HG02840 (cell line): Measurements from ENCODE around the gene TUBB4A.

Experiments used
- ATAC-seq: cut with Tn5 transposase; IDR thresholded peaks from one replicate; pipeline ENCODE4 v1.9.1; 2021; ENCODE audit warnings: mild to moderate bottlenecking, moderate library complexity, moderate number of reproducible peaks; ENCODE audit not compliant: unreplicated experiment, low FRiP score

The TUBB4A gene

GRCh38 chr19:6472713-6473112 lies 29.4 kb downstream of the TUBB4A start:
- ATAC-seq, result no peak

DNA sequence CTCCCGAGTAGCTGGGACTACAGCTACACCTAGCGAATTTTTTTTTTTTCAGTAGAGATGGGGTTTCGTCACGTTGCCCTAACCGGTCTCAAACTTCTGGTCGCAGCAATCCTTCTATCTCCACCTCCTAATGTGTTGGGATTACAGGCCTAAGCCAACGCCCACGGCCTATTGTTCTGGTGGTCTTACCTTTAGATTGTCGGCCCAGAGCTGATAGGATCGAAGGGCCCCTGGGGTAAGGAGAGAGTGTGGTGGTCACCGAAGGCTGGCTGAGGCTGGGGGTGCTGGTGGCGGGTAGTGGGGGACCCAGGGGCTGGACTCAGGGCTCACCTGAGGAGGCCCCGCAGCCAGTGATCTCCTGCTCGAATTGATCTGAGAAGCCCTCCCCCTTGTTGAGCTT lies 31.0 kb downstream of the TUBB4A start:
- no peak for ATAC-seq

DNA sequence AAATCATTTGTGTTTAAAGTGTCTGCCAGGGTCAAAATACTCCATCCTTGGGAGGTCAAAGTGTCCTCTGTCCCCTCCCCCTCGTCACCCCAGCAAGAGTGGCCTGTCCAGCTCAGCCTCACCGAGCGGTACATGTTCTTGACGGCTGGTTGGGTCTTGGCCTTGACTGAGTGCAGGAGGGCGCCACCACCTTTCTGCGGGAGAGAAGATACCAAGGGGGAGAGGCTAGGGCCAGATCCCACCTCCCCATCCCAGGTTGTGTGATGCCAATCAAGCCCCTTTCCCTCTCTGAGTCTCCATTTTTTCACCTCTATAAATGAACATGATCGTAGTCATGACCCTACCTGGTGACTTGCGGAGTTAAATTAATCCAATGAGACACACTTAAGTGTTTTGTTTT lies 31.9 kb downstream of the TUBB4A start:
- ATAC-seq, result no peak

- ATAC-seq, result no peak
Observed at GRCh38 chr19:6467384-6467783, 34.7 kb downstream of the TUBB4A start.

- ATAC-seq, result no peak
Observed at GRCh38 chr19:6466526-6467248, 35.4 kb downstream of the TUBB4A start.

DNA sequence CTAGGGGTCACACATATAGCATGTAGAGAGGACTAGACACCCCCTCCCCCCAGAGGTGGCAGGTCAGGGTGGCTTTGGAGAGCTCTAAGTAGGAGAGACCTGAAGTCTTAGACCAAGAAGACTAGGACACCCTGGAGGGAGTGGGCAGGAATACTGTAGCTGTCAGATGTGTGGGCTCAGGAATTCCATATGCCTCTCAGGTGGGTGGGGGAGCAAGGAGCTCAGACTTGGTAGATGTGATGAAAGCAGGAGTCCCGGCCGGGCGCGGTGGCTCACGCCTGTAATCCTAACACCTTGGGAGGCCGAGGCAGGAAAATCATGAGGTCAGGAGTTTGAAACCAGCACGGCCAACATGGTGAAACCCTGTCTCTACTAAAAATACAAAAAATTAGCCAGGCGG lies 36.4 kb downstream of the TUBB4A start:
- ATAC-seq, result no peak

DNA sequence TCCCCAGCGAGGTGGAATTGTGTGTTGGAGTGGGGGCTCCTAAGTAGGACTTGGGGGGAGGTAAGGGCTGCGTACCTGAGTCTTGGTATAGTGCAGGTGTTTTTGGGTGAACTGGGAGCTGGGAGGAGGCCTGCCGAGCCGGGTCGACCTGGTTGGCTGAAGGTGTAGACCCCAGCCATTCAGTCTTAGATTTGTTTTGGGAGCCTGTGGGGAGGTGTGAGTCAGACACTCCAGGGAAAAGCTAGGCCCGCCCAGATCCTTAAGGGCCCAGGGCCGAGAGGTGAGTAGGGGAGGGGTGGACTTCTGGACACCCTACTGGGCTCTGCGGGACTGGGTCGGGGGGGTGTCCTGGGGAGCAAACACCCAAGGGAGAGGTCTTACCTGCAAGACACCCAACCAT lies 37.1 kb downstream of the TUBB4A start:
- ATAC-seq, result no peak

- ATAC-seq, result no peak
Observed at GRCh38 chr19:6464070-6464873, 37.8 kb downstream of the TUBB4A start, which contains the start of gene CRB3. TSS of gene CRB3 (plus strand) at chr19:6464271. CDS start at chr19:6464702, 431 bp downstream.

DNA sequence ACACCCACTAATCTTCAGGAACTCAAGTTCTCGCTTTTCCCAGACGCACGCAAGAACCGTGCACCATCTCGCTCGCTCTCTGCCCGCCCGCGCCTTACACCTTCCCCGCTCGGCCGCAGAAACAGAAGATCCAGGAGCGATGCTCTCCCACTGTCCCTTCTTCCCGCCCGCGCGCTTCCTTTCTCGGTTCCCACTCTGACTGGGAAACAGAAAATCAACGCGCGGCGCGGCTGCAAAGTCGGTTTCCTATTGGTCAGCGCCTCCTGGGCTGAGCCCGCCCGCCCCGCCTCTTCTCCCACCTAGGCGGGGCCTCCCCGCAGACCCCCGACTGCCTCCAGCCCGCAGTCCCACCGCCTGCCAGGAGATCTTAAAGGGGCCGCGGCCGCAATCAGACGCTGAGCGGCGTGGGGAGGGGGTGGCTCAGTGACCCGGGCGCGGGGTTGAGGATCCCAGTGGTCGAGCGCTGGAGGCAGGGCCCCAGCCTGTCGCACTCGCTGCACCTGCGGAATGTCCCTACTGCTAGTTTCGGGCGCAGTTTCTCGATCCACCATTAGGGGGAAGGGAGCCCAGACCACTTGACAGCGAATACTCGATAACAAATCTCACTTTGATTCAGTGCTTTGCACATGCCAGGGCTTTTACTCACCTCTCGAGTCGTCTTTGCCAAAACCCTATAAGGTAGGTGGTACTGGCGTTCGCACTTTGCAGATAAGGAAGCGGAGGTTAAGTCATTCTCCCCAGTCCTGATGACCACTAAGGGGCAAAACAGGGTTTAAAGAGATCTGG lies 41.8 kb downstream of the TUBB4A start:
- ATAC-seq, result peak; percentile 80

DNA sequence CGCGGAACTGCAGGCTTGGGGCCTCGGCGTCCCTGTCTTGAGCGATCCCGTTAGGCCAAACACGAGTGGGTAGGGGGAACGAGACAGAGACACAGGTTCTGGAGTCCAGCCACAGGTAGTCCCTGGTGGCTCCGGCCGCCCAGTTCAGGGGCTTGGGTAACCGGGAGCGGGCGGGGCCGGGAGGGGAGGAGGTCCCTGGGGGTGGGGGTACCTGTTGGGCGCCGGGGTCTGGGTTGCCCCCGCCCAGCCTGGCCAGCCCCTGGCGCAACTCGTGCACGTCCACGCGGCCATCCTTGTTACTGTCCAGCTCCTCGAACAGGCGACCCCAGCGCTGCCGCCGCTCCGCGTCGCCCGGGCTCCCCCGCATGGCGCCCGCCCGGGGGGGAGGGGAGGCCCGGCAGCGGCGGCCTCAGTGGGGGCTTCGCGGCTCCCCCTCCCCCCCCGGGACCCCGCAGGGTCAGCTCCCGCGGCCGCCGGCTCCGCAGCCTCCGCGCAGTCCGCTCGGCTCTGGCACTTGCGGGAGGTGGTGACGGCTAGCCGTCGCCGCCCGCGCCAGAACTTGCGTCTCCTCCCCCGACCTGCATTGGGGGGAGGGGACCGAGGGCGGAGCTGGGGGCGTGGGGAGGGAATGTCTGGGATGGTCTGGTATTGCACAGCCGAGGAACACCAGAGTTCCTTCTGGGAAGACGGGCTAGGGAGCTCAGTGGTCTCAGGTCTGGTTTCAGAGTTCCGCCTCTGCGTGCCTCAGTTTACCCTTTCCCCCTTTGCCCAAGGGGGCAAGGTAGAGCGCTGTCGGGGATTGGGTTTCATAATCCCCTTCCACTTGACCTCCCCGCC lies 42.6 kb downstream of the TUBB4A start, which contains the start of gene SLC25A23:
Gene SLC25A23, minus strand, starts transcription at position 531 of the 837 bp plus-strand sequence. Its CDS starts 164 bp downstream, at position 367.
- peak; percentile 29 for ATAC-seq

DNA sequence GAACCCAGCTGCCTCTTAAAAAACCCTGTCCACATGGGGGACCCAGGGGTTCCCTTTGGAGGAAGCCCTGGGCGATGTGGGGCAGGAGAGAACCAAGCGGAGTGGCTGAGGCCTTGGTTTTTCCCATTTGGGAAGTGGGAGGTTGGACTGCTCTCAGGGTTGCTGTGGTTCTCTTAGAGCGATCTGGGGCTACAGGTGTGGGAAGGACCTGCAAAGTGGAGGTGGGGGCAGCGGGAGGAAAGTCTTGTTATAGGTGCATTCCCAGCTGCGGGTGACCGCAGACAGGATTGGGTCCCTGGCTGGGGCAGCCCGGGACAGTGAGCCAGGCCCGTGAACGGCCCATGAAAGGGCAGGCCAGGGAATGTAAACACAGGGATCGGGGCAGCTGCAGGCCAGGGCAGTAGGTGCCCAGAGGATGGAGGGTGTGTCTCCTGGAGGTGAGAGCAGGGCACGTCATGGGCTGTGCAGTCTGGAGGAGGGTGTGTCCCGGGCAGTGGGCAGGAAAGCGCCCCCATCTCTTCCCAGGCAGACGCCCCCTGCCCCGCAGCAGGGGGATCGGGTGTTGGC lies 43.3 kb downstream of the TUBB4A start:
- ATAC-seq, result no peak

DNA sequence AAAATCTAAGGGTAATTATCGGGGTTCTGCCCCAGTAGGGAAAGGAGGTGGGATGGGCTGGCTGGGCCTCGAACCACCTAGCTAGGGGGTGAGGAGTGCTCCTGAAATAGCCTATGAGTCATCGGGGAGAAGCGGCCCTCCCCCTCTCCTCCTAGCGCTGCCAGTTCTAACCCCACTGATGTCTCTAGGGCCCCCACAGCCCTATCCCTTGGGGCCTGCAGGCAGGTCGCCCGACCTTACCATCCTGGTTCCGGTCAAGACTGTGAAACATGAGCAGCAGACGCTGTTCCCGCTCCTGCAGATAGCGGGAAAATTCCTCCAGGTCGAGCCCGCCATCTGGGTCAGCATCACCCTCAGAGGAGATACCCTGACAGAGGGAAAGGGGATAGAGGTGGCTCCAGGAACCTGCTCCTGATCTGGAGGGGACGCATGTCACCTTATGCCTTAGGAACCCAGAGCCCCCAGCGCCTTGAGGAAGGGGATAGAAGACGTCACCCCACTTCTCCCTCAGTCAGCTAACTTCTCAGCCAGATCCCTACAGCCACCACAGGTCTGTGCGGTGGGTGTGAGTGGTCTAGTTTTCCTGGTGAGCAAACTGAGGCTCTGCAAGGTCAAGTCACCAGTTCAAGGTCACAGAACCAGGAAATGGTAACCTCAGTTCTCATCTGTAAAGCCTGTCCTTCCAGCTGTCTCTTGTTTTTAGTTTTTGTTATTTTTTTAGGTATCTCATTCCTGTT lies 44.0 kb downstream of the TUBB4A start:
- no peak for ATAC-seq

DNA sequence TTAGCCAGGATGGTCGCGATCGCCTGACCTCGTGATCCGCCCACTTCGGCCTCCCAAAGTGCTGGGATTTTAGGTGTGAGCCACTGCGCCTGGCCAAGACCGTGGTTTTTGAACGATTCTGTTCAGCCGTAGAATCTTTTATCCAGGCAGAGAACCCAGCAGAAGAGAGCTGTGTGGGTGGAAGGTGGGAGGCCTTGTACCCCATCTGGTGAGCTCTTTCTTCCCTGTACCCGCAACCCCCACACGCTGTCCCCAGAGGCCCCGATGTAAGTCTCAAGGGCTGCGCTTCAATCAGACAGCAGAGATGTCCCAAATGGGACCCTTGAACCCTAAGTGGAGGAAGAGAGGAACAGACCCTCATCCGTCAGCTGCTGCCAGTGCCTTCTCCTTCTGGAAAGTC lies 46.2 kb downstream of the TUBB4A start:
- ATAC-seq, result no peak

GRCh38 chr19:6453951-6454565 lies 48.1 kb downstream of the TUBB4A start:
- no peak for ATAC-seq

- ATAC-seq, result no peak
Observed at GRCh38 chr19:6452899-6453298, 49.2 kb downstream of the TUBB4A start.

DNA sequence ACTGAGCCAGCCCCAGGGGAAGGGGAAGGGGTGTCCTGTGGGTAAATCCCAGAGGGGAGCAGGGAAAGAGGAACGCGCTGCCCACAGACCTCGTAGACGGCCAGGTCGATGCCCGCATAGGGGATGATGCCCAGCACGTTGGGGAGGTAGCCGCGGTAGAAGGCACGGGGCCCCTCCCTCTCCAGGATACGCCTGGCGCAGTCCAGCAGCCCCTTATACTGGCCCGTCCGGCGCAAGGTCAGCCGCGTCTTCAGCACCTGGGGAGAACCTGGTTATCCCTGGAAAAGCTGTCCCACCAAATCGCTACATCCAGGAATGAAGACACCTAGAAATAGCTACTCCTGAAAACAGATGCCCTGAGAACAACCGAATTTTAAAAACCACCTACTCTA lies 49.9 kb downstream of the TUBB4A start:
- ATAC-seq, result no peak

DNA sequence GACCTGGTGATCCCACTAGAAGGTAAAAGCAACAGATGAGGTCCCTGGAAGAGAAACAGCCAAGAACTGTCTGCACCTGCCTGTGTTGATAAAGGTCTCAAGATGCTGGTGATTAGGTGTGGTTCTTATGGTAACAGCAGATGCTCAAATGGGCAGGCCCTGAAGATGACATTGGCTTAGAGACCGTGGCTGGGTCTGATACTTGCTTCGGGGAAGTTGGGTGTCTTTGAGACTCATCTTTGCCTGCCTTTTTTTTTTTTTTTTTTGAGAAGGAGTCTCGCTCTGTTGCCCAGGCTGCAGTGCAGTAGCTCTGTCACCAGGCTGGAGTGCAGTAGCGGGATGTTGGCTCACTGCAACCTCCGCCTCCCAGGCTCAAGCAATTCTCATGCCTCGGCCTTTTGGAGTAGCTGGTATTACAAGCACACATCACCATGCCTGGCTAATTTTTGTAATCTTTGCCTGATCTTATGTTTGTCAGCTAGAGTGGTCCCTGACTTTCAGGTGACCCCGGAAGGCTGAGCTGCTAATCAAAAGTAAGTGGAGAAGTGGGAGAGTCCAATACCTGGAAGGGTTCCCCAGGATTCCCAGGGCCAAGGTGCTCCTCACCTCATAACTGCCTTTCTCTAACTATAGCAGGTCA lies 50.4 kb downstream of the TUBB4A start:
- ATAC-seq, result no peak

- no peak for ATAC-seq
Observed at GRCh38 chr19:6450166-6450565, 51.9 kb downstream of the TUBB4A start.
